Neuronal stem cell (in vitro differentiated cells): Measurements from ENCODE around the gene MGAT5B.

ENCODE experiments used
- DNase-seq: peaks from one replicate; pipeline ENCODE4 v3.0.0-alpha.2; 2013; ENCODE audit warnings: low spot score
- H2AFZ ChIP-seq: one replicate; pipeline ENCODE4 v1.6.1; 2013; ENCODE audit warnings: mild to moderate bottlenecking, low read length, inconsistent platforms
- H2AK5ac ChIP-seq: 2 replicates; pipeline ENCODE4 v1.6.1; 2013; ENCODE audit warnings: low read depth, mild to moderate bottlenecking, inconsistent platforms, low read length, moderate library complexity, mixed read lengths
- H2BK120ac ChIP-seq: 2 replicates; pipeline ENCODE4 v1.6.1; 2013; ENCODE audit warnings: low read depth, mild to moderate bottlenecking, inconsistent platforms, low read length, moderate library complexity, mixed read lengths
- H2BK12ac ChIP-seq: one replicate; pipeline ENCODE4 v1.6.1; 2013; ENCODE audit warnings: low read length, inconsistent platforms
- H2BK15ac ChIP-seq: 2 replicates; pipeline ENCODE4 v1.6.1; 2013; ENCODE audit warnings: mild to moderate bottlenecking, low read length, inconsistent platforms, mixed read lengths
- H2BK5ac ChIP-seq: one replicate; pipeline ENCODE4 v1.6.1; 2013; ENCODE audit warnings: inconsistent platforms, mild to moderate bottlenecking, low read length, moderate library complexity
- H3K14ac ChIP-seq: one replicate; pipeline ENCODE4 v1.6.1; 2013; ENCODE audit warnings: low read length, inconsistent platforms
- H3K18ac ChIP-seq: 2 replicates; pipeline ENCODE4 v1.6.1; 2013; ENCODE audit warnings: low read length, inconsistent platforms
- H3K23ac ChIP-seq: 2 replicates; pipeline ENCODE4 v1.6.1; 2013; ENCODE audit warnings: low read depth, mild to moderate bottlenecking, mixed read lengths, low read length, inconsistent platforms; ENCODE audit not compliant: poor library complexity
- H3K27ac ChIP-seq: replicated peaks from 3 replicates; pipeline ENCODE4 v1.5.1; 2013; ENCODE audit warnings: low read length, inconsistent platforms
- H3K27me3 ChIP-seq, 3 experiments: 2 replicates each; pipeline ENCODE4 v1.6.1; 2013; ENCODE audit warnings: low read length in 3 of 3, mild to moderate bottlenecking in 2 of 3, inconsistent platforms in 1 of 3, low read depth in 1 of 3, mixed read lengths in 1 of 3, moderate library complexity in 1 of 3; ENCODE audit not compliant: control insufficient read depth in 3 of 3, insufficient read depth in 3 of 3
- H3K36me3 ChIP-seq, 2 donors: replicated peaks in 1 of 2; 2 replicates each; pipeline ENCODE4 v1.6.1; 2013; ENCODE audit warnings: low read length in 2 of 2; ENCODE audit not compliant: control insufficient read depth in 2 of 2, insufficient read depth in 2 of 2
- H3K4ac ChIP-seq: 2 replicates; pipeline ENCODE4 v1.6.1; 2013; ENCODE audit warnings: inconsistent platforms, mild to moderate bottlenecking, low read length, moderate library complexity
- H3K4me1 ChIP-seq, 2 donors: 1 replicate in 1 of 2; 2 replicates in 1 of 2; pipeline ENCODE4 v1.6.1; 2013; ENCODE audit warnings: low read length in 2 of 2, low read depth in 1 of 2; ENCODE audit not compliant: control insufficient read depth in 2 of 2, insufficient read depth in 1 of 2
- H3K4me2 ChIP-seq: one replicate; pipeline ENCODE4 v1.6.1; 2013; ENCODE audit warnings: mild to moderate bottlenecking, low read length, inconsistent platforms; ENCODE audit not compliant: insufficient read depth, poor library complexity, severe bottlenecking
- H3K4me3 ChIP-seq, 2 donors: 2 replicates each; pipeline ENCODE4 v1.5.1; 2013; ENCODE audit warnings: low read length in 2 of 2, mild to moderate bottlenecking in 2 of 2, inconsistent platforms in 1 of 2, moderate library complexity in 1 of 2
- H3K79me1 ChIP-seq: one replicate; pipeline ENCODE4 v1.6.1; 2013; ENCODE audit warnings: low read depth, mild to moderate bottlenecking, inconsistent platforms, low read length, moderate library complexity
- H3K9ac ChIP-seq: one replicate; pipeline ENCODE4 v1.6.1; 2013; ENCODE audit warnings: mild to moderate bottlenecking, low read depth, low read length, inconsistent platforms; ENCODE audit not compliant: poor library complexity
- H3K9me3 ChIP-seq, 2 donors: replicated peaks in 1 of 2; 2 replicates each; pipeline versions ENCODE3 to v1.6.1; 2013; ENCODE audit warnings: low read length in 2 of 2, mild to moderate bottlenecking in 2 of 2, inconsistent platforms in 1 of 2, low read depth in 1 of 2, mixed read lengths in 1 of 2, moderate library complexity in 1 of 2; ENCODE audit not compliant: control insufficient read depth in 2 of 2, insufficient read depth in 1 of 2
- H4K8ac ChIP-seq: one replicate; pipeline ENCODE4 v1.6.1; 2013; ENCODE audit warnings: low read depth, mild to moderate bottlenecking, inconsistent platforms, low read length, moderate library complexity
- H4K91ac ChIP-seq: one replicate; pipeline ENCODE4 v1.6.1; 2013; ENCODE audit warnings: low read length, low read depth, mild to moderate bottlenecking, inconsistent platforms; ENCODE audit not compliant: poor library complexity
- whole genome bisulfite sequencing, 2 donors: extraction: QIAGEN DNeasy Blood & Tissue Kit; methylation state at CpG; one replicate each; pipeline ENCODE4 v1.1.7; 2013; ENCODE audit warnings: missing lambda C conversion rate in 2 of 2, mixed read lengths in 1 of 2; ENCODE audit not compliant: insufficient read length in 2 of 2, insufficient replicate concordance in 1 of 2; ENCODE audit errors: extremely low coverage in 2 of 2; 5-methylcytosine and 5-hydroxymethylcytosine counted together

Gene MGAT5B

GRCh38 chr17:76871668-76872067, 3.5 kb downstream of the MGAT5B start:
- H3K4me3 ChIP-seq = no peak overlapping the region
- H3K14ac ChIP-seq = no peak overlapping the region
- peaks cover 2% of the 10 kb centered on the region for H3K79me1 ChIP-seq
- WGBS, 2 donors = no CpG with 5 or more reads among the region's 4 CpGs
- peaks cover 0 to 29% (median 8%) of the 10 kb centered on the region in 3 experiments for H3K27me3 ChIP-seq
- no peak overlapping the region for H4K8ac ChIP-seq
- H2BK5ac ChIP-seq = no peak overlapping the region
- peaks cover 2 to 44% of the 10 kb centered on the region in 2 donors for H3K36me3 ChIP-seq
- H3K18ac ChIP-seq = no peak overlapping the region
- peaks cover 6 to 7% of the 10 kb centered on the region in 2 donors for H3K4me1 ChIP-seq
- no peak overlapping the region for H3K4ac ChIP-seq
- peaks cover 0 to 3% of the 10 kb centered on the region in 2 donors for H3K9me3 ChIP-seq
- H3K27ac ChIP-seq = no peak overlapping the region
- H3K23ac ChIP-seq = no peak overlapping the region
- H2BK120ac ChIP-seq = no peak overlapping the region
- H3K4me2 ChIP-seq = no peak overlapping the region
- H2BK12ac ChIP-seq = no peak overlapping the region
- no peak overlapping the region for H2AFZ ChIP-seq
- no peak overlapping the region for H4K91ac ChIP-seq
- H2BK15ac ChIP-seq = no peak overlapping the region
- H3K9ac ChIP-seq = no peak overlapping the region
- DNase-seq = no peak
- H2AK5ac ChIP-seq = no peak overlapping the region

- H3K27me3 ChIP-seq = peaks cover 0 to 28% (median 8%) of the 10 kb centered on the region in 3 experiments
- H3K14ac ChIP-seq = no peak overlapping the region
- no CpG with 5 or more reads among the region's 14 CpGs for WGBS, 2 donors
- peaks cover 6 to 7% of the 10 kb centered on the region in 2 donors for H3K4me1 ChIP-seq
- H3K18ac ChIP-seq = peak overlapping the region; percentile 41
- peak overlapping the region; percentile 37 for H3K23ac ChIP-seq
- peaks cover 2% of the 10 kb centered on the region for H3K79me1 ChIP-seq
- no peak overlapping the region for H4K8ac ChIP-seq
- no peak overlapping the region for H2BK12ac ChIP-seq
- H2BK5ac ChIP-seq = no peak overlapping the region
- no peak overlapping the region for H3K27ac ChIP-seq
- no peak overlapping the region for H2BK120ac ChIP-seq
- no peak for DNase-seq
- peaks cover 2 to 46% of the 10 kb centered on the region in 2 donors for H3K36me3 ChIP-seq
- no peak overlapping the region for H4K91ac ChIP-seq
- H2BK15ac ChIP-seq = no peak overlapping the region
- H3K4me2 ChIP-seq = no peak overlapping the region
- peaks cover 0 to 3% of the 10 kb centered on the region in 2 donors for H3K9me3 ChIP-seq
- H3K9ac ChIP-seq = peak overlapping the region; percentile 54
- H3K4me3 ChIP-seq = no peak overlapping the region
- H3K4ac ChIP-seq = no peak overlapping the region
- no peak overlapping the region for H2AFZ ChIP-seq
- peak overlapping the region; percentile 10 for H2AK5ac ChIP-seq
Observed at GRCh38 chr17:76872221-76872873, 4.1 kb downstream of the MGAT5B start.

GRCh38 chr17:76872874-76873221, 4.6 kb downstream of the MGAT5B start:
- Histone ChIP-seq H3K79me1 (peaks cover 1% of the 10 kb centered on the region), H3K27me3 (peaks cover 0 to 28% (median 8%) of the 10 kb centered on the region in 3 experiments), H2AK5ac (peak overlapping the region; percentile 10), H3K4me1 (peaks cover 2 to 5% of the 10 kb centered on the region in 2 donors), H3K14ac (no peak overlapping the region), H2BK15ac (no peak overlapping the region), H4K8ac (no peak overlapping the region), H3K18ac (no peak overlapping the region), H3K23ac (no peak overlapping the region), H2BK120ac (no peak overlapping the region), H2BK5ac (no peak overlapping the region), H3K4me2 (no peak overlapping the region), H3K4ac (no peak overlapping the region), H3K27ac (no peak overlapping the region), H3K9ac (no peak overlapping the region), H4K91ac (no peak overlapping the region), H3K9me3 (peaks cover 0 to 3% of the 10 kb centered on the region in 2 donors), H2BK12ac (no peak overlapping the region), H3K4me3 (no peak overlapping the region), H2AFZ (no peak overlapping the region), H3K36me3 (peaks cover 2 to 46% of the 10 kb centered on the region in 2 donors)
- no peak for DNase-seq
- no CpG with 5 or more reads among the region's 9 CpGs for WGBS, 2 donors

- H3K79me1 ChIP-seq = no peaks in the 10 kb centered on the region
- no peak overlapping the region for H3K27ac ChIP-seq
- H2AK5ac ChIP-seq = no peak overlapping the region
- peaks cover 2 to 46% of the 10 kb centered on the region in 2 donors for H3K36me3 ChIP-seq
- H3K27me3 ChIP-seq = peaks cover 0 to 23% (median 4%) of the 10 kb centered on the region in 3 experiments
- peaks cover 0 to 4% of the 10 kb centered on the region in 2 donors for H3K4me1 ChIP-seq
- no peak overlapping the region for H2BK15ac ChIP-seq
- H2AFZ ChIP-seq = no peak overlapping the region
- H3K9ac ChIP-seq = no peak overlapping the region
- no peak for DNase-seq
- H3K4me3 ChIP-seq = no peak overlapping the region
- no peak overlapping the region for H2BK120ac ChIP-seq
- no peak overlapping the region for H3K4ac ChIP-seq
- H3K23ac ChIP-seq = no peak overlapping the region
- H3K4me2 ChIP-seq = no peak overlapping the region
- no CpG with 5 or more reads among the region's 4 CpGs for WGBS, 2 donors
- H3K9me3 ChIP-seq = peaks cover 0 to 3% of the 10 kb centered on the region in 2 donors
- H4K8ac ChIP-seq = no peak overlapping the region
- H2BK12ac ChIP-seq = no peak overlapping the region
- H2BK5ac ChIP-seq = no peak overlapping the region
- no peak overlapping the region for H4K91ac ChIP-seq
- H3K14ac ChIP-seq = no peak overlapping the region
- no peak overlapping the region for H3K18ac ChIP-seq
Observed at GRCh38 chr17:76873856-76874255, 5.7 kb downstream of the MGAT5B start.
